Inferior parietal cortex (tissue), 1 donor: Measurements from ENCODE around the gene SLC4A2.
A peak's percentile ranks its signal among the peaks of the same experiment; 100 is the strongest.

ENCODE experiments used
- DNase-seq: peaks from one replicate; pipeline ENCODE4 v3.0.0-alpha.2; 2016; ENCODE audit errors: extremely low spot score

Gene SLC4A2

GRCh38 chr7:151064454-151064853, 5.1 kb downstream of the SLC4A2 start:
- no peak for DNase-seq

- no peak for DNase-seq
These were observed 5.6 kb downstream of the SLC4A2 start for GRCh38 chr7:151064993-151065392.

GRCh38 chr7:151065516-151065915, 6.1 kb downstream of the SLC4A2 start:
- DNase-seq: no peak

GRCh38 chr7:151066273-151066974, 7.0 kb downstream of the SLC4A2 start:
- no peak for DNase-seq

GRCh38 chr7:151068069-151068773, 8.8 kb downstream of the SLC4A2 start:
- no peak for DNase-seq

GRCh38 chr7:151069841-151070573, 10.6 kb downstream of the SLC4A2 start:
- DNase-seq: no peak

GRCh38 chr7:151070574-151070960, 11.2 kb downstream of the SLC4A2 start:
- DNase-seq: no peak

GRCh38 chr7:151071032-151071866, 11.9 kb downstream of the SLC4A2 start:
- DNase-seq: no peak

- no peak for DNase-seq
These were observed 14.6 kb downstream of the SLC4A2 start for GRCh38 chr7:151073990-151074389.

GRCh38 chr7:151074817-151075661, 15.7 kb downstream of the SLC4A2 start:
- DNase-seq: no peak

GRCh38 chr7:151075662-151075971, 16.2 kb downstream of the SLC4A2 start:
- no peak for DNase-seq

- no peak for DNase-seq
These were observed 16.6 kb downstream of the SLC4A2 start for GRCh38 chr7:151075978-151076426.

- DNase-seq: no peak
These were observed 17.7 kb downstream of the SLC4A2 start for GRCh38 chr7:151076863-151077704.

- DNase-seq: no peak
These were observed 18.4 kb downstream of the SLC4A2 start for GRCh38 chr7:151077705-151078232.

- no peak for DNase-seq
These were observed 19.0 kb downstream of the SLC4A2 start for GRCh38 chr7:151078233-151079040.

GRCh38 chr7:151079199-151079910, 20.0 kb downstream of the SLC4A2 start:
- DNase-seq: no peak

GRCh38 chr7:151080067-151080521, 20.7 kb downstream of the SLC4A2 start:
- no peak for DNase-seq

GRCh38 chr7:151080522-151081169, 21.3 kb downstream of the SLC4A2 start, which contains the start of gene FASTK:
TSS of gene FASTK (minus strand) at chr7:151080809. CDS start at chr7:151080766, 43 bp downstream.
- DNase-seq: peak; percentile 94
